HepG2 (cell line): ENCODE data around the gene ENDOD1. TPM values are rescaled to one million over a fixed set of nuclear protein-coding genes. Genes with fewer than 3 reads are reported as not detected.

Experiments
- BATF2 ChIP-seq: sonication (generic); formaldehyde crosslinking; IDR thresholded peaks from 2 replicates; pipeline ENCODE4 v1.8.0; 2022; ENCODE audit warnings: mild to moderate bottlenecking, missing genetic modification reagents, moderate library complexity
- CCDC6 ChIP-seq: sonication (generic); formaldehyde crosslinking; IDR thresholded peaks from 2 replicates; pipeline ENCODE4 v1.8.1; 2022; ENCODE audit warnings: mild to moderate bottlenecking, missing genetic modification reagents, moderate library complexity
- CEBPG ChIP-seq: IDR thresholded peaks from 2 replicates; pipeline ENCODE4 v1.6.1; 2016
- CEBPZ ChIP-seq: IDR thresholded peaks from 2 replicates; pipeline ENCODE4 v1.6.1; 2012; ENCODE audit warnings: low read length, improper control_type of control experiment
- CENPBD1 ChIP-seq: sonication (generic); formaldehyde crosslinking; IDR thresholded peaks from 2 replicates; pipeline ENCODE4 v1.8.0; 2022; ENCODE audit warnings: missing genetic modification reagents, low read depth, mild to moderate bottlenecking, borderline replicate concordance
- CREBL2 ChIP-seq: sonication (generic); formaldehyde crosslinking; IDR thresholded peaks from 2 replicates; pipeline ENCODE4 v1.8.1; 2023; ENCODE audit warnings: missing genetic modification reagents, mild to moderate bottlenecking, borderline replicate concordance
- DPF2 ChIP-seq: sonication (generic); formaldehyde crosslinking; IDR thresholded peaks from 2 replicates; pipeline ENCODE4 v1.4.0; 2020; ENCODE audit warnings: mild to moderate bottlenecking, low read depth, missing genetic modification reagents, borderline replicate concordance
- FOXM1 ChIP-seq: sonication (generic); formaldehyde crosslinking; IDR thresholded peaks from 2 replicates; pipeline ENCODE4 v1.5.0; 2020; ENCODE audit warnings: missing genetic modification reagents
- GABPB1 ChIP-seq: IDR thresholded peaks from 2 replicates; pipeline ENCODE4 v1.6.1; 2016; ENCODE audit warnings: mild to moderate bottlenecking, missing genetic modification reagents, moderate library complexity, missing compliant biosample characterization
- KDM5B ChIP-seq: sonication (generic); formaldehyde crosslinking; IDR thresholded peaks from 2 replicates; pipeline ENCODE4 v1.4.0; 2020; ENCODE audit warnings: missing genetic modification reagents, mild to moderate bottlenecking, borderline replicate concordance
- LRRFIP1 ChIP-seq: sonication (generic); formaldehyde crosslinking; conservative IDR thresholded peaks from 2 replicates; pipeline ENCODE4 v1.4.0; 2020; ENCODE audit warnings: missing genetic modification reagents
- MLLT10 ChIP-seq: sonication (generic); formaldehyde crosslinking; IDR thresholded peaks from 2 replicates; pipeline ENCODE4 v1.4.0; 2020; ENCODE audit warnings: missing genetic modification reagents
- NR2F2 ChIP-seq: IDR thresholded peaks from 2 replicates; pipeline ENCODE4 v1.6.1; 2012; ENCODE audit warnings: low read depth, inconsistent platforms, borderline replicate concordance
- RFX5 ChIP-seq: IDR thresholded peaks from 2 replicates; pipeline ENCODE4 v1.6.1; 2011; ENCODE audit warnings: low read depth, low read length, improper control_type of control experiment
- SOX5 ChIP-seq: IDR thresholded peaks from 2 replicates; pipeline ENCODE4 v1.6.1; 2016; ENCODE audit warnings: borderline replicate concordance
- SPEN ChIP-seq: sonication (generic); formaldehyde crosslinking; IDR thresholded peaks from 2 replicates; pipeline ENCODE4 v1.5.1; 2020; ENCODE audit warnings: low read depth, mild to moderate bottlenecking, missing genetic modification reagents
- TRIM24 ChIP-seq: sonication (generic); formaldehyde crosslinking; IDR thresholded peaks from 2 replicates; pipeline ENCODE4 v1.8.0; 2022; ENCODE audit warnings: mild to moderate bottlenecking, missing genetic modification reagents
- ZBTB44 ChIP-seq: sonication (generic); formaldehyde crosslinking; IDR thresholded peaks from 2 replicates; pipeline ENCODE4 v1.4.0; 2020; ENCODE audit warnings: missing genetic modification reagents
- ZNF441 ChIP-seq: sonication (generic); formaldehyde crosslinking; IDR thresholded peaks from 2 replicates; pipeline ENCODE4 v1.7.0; 2021; ENCODE audit warnings: missing genetic modification reagents, borderline replicate concordance
- ZNF564 ChIP-seq: sonication (generic); formaldehyde crosslinking; IDR thresholded peaks from 2 replicates; pipeline ENCODE4 v1.8.1; 2023; ENCODE audit warnings: mild to moderate bottlenecking, missing genetic modification reagents
- ZNF605 ChIP-seq: sonication (generic); formaldehyde crosslinking; IDR thresholded peaks from 2 replicates; pipeline ENCODE4 v1.8.0; 2022; ENCODE audit warnings: mild to moderate bottlenecking, missing genetic modification reagents
- ZNF747 ChIP-seq: sonication (generic); formaldehyde crosslinking; IDR thresholded peaks from 2 replicates; pipeline ENCODE4 v1.8.1; 2023; ENCODE audit warnings: missing genetic modification reagents, mild to moderate bottlenecking, borderline replicate concordance
- polyA plus RNA-seq, 8 experiments: library from polyadenylated mRNA; depleted of rRNA in 3 of 8; stranded (reverse) in 7 of 8; unstranded in 1 of 8; fragments of >200 nt; fragmentation: Illumina TruSeq in 4 of 8; extraction: Trizol in 4 of 8; gene quantifications; 2 replicates each; pipeline versions ENCODE4 v1.2.1 to v1.2.3, GENCODE V29; 2011 to 2016; ENCODE audit warnings: low read depth in 4 of 8, missing spikeins in 1 of 8, mixed read lengths in 1 of 8; ENCODE audit not compliant: insufficient read depth in 1 of 8
- total RNA-seq, 5 experiments: library from RNA; depleted of rRNA; stranded (reverse); fragments of >200 nt; fragmentation: Illumina TruSeq; extraction: Trizol; gene quantifications; 2 replicates each; pipeline ENCODE4 v1.2.3, GENCODE V29; 2016; ENCODE audit warnings: low read depth in 1 of 5

ENDOD1 gene
- total and polyA plus RNA-seq, 2 of the 13 experiments (the other 11 are each of a cell fraction or from before 2014, with no cell fraction given) = 2.0 to 6.8 TPM

- TF ChIP-seq SOX5 (CRISPR knock-in tag) = no peak; the same call in 1 of the 2 replicates
- TF ChIP-seq MLLT10 (CRISPR knock-in tag) = no peak
- no peak for TF ChIP-seq CENPBD1 (CRISPR knock-in tag)
- TF ChIP-seq BATF2 (CRISPR knock-in tag) = no peak
- no peak for TF ChIP-seq ZBTB44 (CRISPR knock-in tag)
- TF ChIP-seq CCDC6 (CRISPR knock-in tag) = no peak
- no peak for TF ChIP-seq ZNF441
- TF ChIP-seq CEBPZ = no peak
- no peak for TF ChIP-seq LRRFIP1 (CRISPR knock-in tag)
- no peak for TF ChIP-seq KDM5B (CRISPR knock-in tag)
- TF ChIP-seq GABPB1 (CRISPR knock-in tag) = peak; percentile 66; the same call in 1 of the 2 replicates
- no peak for TF ChIP-seq TRIM24 (CRISPR knock-in tag)
- TF ChIP-seq NR2F2 = no peak
- no peak for TF ChIP-seq RFX5
- TF ChIP-seq ZNF605 (CRISPR knock-in tag) = no peak
- no peak for TF ChIP-seq FOXM1 (CRISPR knock-in tag)
- peak; percentile 35; the same call in 1 of the 2 replicates for TF ChIP-seq CEBPG
- no peak for TF ChIP-seq DPF2 (CRISPR knock-in tag)
- TF ChIP-seq CREBL2 = no peak
- no peak for TF ChIP-seq ZNF747
- no peak for TF ChIP-seq ZNF564
- peak; percentile 45; the same call in 1 of the 2 replicates for TF ChIP-seq SPEN (CRISPR knock-in tag)
These were observed 21.1 kb upstream of the ENDOD1 start (continued) for GRCh38 chr11:95068549-95068948.
